OCI-M2 (cell line): ENCODE data around the gene CRYAB.
"Not testable (repeated sequence)": the region's sequence is repeated elsewhere in the genome, so short reads cannot be mapped to it uniquely, and the experiment has no call there.

Source experiments
- DNase-seq: peaks from one replicate; lab custom pipeline; 2025; ENCODE audit not compliant: unreplicated experiment; lab: John Stamatoyannopoulos, UW

The CRYAB gene

GRCh38 chr11:111910676-111911562 is 651 bp downstream of the CRYAB start:
- peak; percentile 4 for DNase-seq

GRCh38 chr11:111909378-111909777 is 2.2 kb downstream of the CRYAB start:
- no peak for DNase-seq

- DNase-seq: no peak
Measured at GRCh38 chr11:111908639-111909305, 2.8 kb downstream of the CRYAB start.

- no peak for DNase-seq
Measured at GRCh38 chr11:111906680-111907079, 4.9 kb downstream of the CRYAB start.

GRCh38 chr11:111905411-111905810 is 6.2 kb downstream of the CRYAB start:
- DNase-seq: no peak

GRCh38 chr11:111886844-111887243 is 24.7 kb downstream of the CRYAB start:
- DNase-seq: no peak

- no peak for DNase-seq
Measured at GRCh38 chr11:111886032-111886431, 25.5 kb downstream of the CRYAB start.

- not testable (repeated sequence) for DNase-seq
Measured at GRCh38 chr11:111885053-111885452, 26.5 kb downstream of the CRYAB start.

GRCh38 chr11:111882202-111882601 is 29.4 kb downstream of the CRYAB start:
- DNase-seq: no peak

GRCh38 chr11:111879637-111879960 is 32.0 kb downstream of the CRYAB start:
- no peak for DNase-seq

- peak; percentile 67 for DNase-seq
Measured at GRCh38 chr11:111878849-111879636, 32.5 kb downstream of the CRYAB start, which contains the start of the genes CFAP68 and FDXACB1. TSS of gene CFAP68 (plus strand) at chr11:111879541. CDS start at chr11:111879561, 20 bp downstream. TSS of gene FDXACB1 (minus strand) at chr11:111879165. CDS start at chr11:111879132, 33 bp downstream.

- no peak for DNase-seq
Measured at GRCh38 chr11:111878385-111878848, 33.2 kb downstream of the CRYAB start.

GRCh38 chr11:111871693-111872161 is 39.8 kb downstream of the CRYAB start:
- no peak for DNase-seq

- peak; percentile 20 for DNase-seq
Measured at GRCh38 chr11:111870886-111871692, 40.5 kb downstream of the CRYAB start, which contains the start of gene ALG9. TSS of gene ALG9 (minus strand) at chr11:111871581. CDS start at chr11:111871482, 99 bp downstream.

- DNase-seq: no peak
Measured at GRCh38 chr11:111870522-111870885, 41.1 kb downstream of the CRYAB start.

- no peak for DNase-seq
Measured at GRCh38 chr11:111870113-111870512, 41.5 kb downstream of the CRYAB start.

GRCh38 chr11:111860257-111860656 is 51.3 kb downstream of the CRYAB start:
- DNase-seq: no peak
